Stimulated activated CD8-positive, alpha-beta memory T cell treated with anti-CD3 and anti-CD28 coated beads, Interleukin-7, amount 100 ng/mL, for 24 hours (primary cell): ENCODE measurements around the gene ALX3.
"Not testable (repeated sequence)": the region's sequence is repeated elsewhere in the genome, so short reads cannot be mapped to it uniquely, and the experiment has no call there.

Experiments
- DNase-seq: peaks from one replicate; pipeline ENCODE4 v3.0.0-alpha.2; 2020; ENCODE audit warnings: low read depth

ALX3 gene

DNA sequence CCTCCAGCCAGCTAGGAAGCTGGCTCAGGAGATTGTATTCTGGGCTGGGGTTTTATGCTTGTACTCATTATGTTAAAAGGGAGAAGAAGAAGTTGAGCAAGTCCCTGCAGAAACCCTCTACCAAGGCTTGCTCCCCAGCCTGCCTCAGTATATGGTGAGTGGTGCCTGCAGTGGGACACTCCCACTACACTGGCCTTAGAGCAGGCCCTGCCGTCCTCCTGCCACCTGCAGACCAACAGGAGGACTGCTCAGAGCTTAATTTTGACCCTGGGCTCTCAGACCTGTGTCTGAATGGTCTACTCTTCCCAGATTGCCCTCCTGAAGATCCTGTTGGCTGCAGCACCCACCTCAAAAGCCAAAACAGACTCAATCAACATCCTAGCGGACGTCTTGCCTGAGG, 23.0 kb downstream of the ALX3 start:
- DNase-seq, result no peak

DNA sequence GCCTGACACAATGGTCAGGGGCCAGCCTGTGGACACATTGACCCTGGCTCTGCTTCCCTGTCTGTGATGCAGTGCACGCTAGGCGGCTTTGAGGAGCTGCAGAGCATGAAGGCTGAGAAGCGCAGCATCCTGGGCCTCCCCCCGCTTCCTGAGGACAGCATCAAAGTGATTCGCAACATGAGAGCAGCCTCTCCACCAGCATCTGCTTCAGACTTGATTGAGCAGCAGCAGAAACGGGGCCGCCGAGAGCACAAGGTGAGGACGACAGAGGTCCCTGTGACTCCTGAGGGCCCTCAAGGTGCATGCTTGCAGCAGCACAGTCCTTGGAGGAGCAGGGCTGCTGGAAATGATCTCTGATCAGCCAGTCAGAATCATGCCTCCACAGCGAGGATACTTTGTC, 27.5 kb downstream of the ALX3 start:
- no peak for DNase-seq

GRCh38 chr1:110040548-110040947, 29.9 kb downstream of the ALX3 start:
- DNase-seq, result no peak

GRCh38 chr1:110039641-110040040, 30.8 kb downstream of the ALX3 start:
- no peak for DNase-seq

- no peak for DNase-seq
Measured at GRCh38 chr1:110038271-110038670, 32.2 kb downstream of the ALX3 start.

- DNase-seq, result no peak
Measured at GRCh38 chr1:110035236-110035752, 35.2 kb downstream of the ALX3 start.

DNA sequence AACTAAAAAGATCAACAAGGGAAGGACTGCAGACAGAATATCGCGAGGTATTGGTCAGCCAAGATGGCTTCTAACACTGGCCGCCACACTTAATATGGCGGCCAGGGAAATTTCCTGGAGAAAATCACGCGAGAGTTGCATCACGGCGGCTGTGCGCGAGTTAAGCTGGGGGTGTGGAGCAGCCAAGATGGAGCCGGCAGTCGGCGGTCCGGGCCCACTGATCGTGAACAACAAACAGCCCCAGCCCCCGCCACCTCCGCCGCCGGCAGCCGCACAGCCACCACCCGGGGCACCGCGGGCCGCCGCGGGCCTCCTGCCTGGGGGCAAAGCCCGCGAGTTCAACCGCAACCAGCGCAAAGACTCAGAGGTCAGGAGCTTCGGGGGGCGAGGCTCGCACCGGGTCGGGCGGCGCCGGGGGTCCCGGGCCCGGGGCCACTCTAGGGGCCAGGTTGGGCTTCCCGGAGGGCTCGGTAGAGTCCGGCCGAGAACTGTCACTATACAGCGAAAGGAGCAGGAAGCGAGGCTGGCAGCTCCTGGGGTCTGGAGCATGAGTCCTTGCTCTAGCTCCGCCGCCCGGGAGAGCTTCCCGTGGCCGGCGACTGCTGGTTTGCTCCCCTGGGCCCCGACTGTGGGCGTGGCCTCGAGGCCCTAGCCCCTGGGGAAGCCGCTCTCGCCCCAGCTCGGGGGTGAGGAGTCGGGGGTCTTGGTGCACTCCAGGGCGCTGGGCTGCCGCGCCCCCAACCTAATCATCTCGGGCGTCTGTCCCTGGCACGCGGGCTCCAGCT, 35.8 kb downstream of the ALX3 start, which contains the start of gene STRIP1:
STRIP1 (plus strand) TSS at position 174 of the 785 bp plus-strand sequence; CDS start at position 188, 14 bp downstream.
- DNase-seq, result peak; percentile 80

DNA sequence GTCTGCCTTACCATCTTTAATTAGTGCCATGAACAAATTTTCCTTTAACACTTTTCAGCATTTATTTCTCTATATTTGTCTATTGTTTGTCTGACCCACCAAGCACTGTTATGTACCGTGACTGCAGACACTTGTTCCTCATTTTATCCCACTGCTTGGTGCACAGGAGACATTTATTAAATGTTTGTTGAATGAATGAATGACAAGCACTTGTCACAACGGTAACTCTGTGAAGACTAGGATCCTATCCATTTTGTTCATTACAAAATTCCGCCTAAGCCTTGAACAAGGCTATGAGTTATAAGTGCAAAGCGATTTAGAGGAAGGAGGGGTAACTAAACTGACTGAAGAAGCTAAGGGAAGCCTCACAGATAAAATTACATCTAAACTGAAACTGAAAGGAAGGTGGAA, 36.4 kb downstream of the ALX3 start:
- DNase-seq, result no peak

DNA sequence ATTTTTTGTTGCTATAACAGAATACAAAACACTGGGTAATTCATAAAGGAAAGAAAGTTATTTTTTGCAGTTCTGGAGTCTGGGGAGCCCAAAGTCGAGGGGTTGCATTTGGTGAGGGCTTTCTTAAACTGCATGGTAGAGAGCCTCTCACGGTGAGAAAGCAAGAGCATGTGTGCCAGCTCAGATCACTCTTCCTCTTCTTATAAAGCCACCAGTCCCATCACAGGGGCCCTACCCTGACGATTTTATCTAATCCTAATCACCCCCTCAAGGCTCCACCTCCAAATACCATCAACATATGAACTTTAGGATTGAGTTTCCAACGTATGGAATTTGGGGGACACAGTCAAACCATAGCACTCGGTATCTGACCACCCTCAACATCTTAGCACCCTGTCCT, 37.1 kb downstream of the ALX3 start:
- no peak for DNase-seq

DNA sequence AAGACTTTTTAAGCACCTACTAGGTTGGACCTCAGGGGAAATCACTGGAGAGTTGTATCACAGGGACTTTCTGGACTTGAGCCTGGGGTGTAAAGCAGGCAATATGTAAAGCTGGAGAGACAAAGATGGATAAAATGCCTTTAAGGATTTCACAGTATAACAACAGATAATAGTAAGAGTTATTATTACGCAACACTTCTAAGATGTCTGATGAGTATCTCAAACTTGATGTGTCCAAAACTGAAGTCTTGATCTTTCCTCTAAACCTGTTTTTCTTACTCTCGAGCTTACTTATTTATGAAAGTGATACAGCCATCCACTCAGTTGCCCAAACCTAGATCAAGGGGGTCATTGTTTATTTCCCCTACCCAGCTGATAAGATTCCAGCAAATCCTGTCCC, 38.1 kb downstream of the ALX3 start:
- no peak for DNase-seq

GRCh38 chr1:110030687-110031086, 39.8 kb downstream of the ALX3 start:
- DNase-seq, result not testable (repeated sequence)

DNA sequence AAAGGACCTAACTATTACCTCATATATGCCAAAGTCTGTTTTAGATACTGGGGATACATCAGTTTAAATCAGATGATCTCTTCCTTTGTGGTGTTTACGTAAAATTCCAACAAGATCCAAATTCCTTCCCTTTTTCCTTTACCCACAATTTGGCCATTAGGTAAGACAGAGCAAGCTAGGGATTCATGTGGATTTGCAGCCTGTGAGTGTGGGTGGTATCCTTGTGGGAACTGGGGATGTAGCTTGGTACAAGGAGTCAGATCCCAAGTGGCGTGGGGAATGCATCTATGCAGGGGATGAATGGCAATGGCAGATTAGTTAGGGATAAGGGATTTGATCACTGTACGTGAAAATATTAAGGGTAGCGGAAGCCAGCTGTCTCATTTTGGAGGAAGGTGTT, 45.9 kb downstream of the ALX3 start:
- no peak for DNase-seq

DNA sequence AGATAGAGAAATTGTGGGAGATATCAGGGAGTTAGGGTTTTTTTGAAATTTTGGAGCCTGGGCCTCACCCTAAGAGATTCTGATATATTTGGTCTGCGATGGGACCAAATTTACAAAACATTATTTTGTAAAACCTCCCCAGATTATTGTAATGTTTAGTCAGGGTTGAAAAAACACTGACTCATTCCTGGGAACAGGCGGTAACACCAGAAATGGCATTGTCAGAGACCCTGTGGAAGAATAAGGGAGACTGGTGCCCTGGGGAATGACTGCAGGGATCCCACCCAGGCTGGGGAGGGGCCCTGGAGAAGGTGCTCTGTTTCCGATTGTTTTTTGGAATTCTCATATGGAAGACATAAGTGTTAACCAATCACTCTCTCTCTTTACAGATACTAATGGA, 49.2 kb downstream of the ALX3 start:
- DNase-seq, result no peak

DNA sequence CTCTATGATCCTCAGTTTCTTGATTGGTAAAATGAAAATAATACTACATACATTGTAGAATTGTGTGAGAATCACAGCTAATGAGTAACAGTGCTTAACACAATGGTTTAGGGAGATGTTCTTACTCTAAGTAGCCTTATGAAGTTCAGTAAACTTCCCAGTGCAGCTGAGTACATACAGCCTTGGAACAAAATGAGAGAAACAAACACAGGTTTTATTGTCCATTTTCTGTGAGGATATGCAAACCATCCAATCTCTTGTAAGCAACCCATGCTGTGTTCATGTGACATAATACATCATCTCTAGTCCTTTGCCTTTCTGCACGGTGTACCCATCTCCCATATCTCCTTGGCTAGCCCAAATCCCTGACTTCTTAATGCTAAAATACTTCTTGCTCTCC, 50.7 kb downstream of the ALX3 start:
- no peak for DNase-seq

DNA sequence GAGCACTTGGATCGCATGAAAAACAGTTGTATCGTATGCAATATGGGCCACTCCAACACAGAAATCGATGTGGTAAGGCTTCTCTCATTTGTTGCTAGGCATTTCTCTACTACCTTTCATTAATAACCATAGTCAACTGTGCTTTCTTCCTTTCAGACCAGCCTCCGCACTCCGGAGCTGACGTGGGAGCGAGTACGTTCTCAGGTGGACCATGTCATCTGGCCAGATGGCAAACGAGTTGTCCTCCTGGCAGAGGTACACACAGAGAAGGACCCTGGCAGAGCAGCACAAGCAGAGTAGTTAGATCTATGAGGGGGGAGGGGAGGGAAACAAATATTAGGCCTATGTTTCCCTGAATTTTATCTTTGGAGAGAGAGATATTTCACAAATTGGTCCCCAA, 52.1 kb downstream of the ALX3 start:
- no peak for DNase-seq

GRCh38 chr1:110017792-110018191, 52.7 kb downstream of the ALX3 start:
- DNase-seq, result no peak

- no peak for DNase-seq
Measured at GRCh38 chr1:110012100-110012780, 58.2 kb downstream of the ALX3 start.

DNA sequence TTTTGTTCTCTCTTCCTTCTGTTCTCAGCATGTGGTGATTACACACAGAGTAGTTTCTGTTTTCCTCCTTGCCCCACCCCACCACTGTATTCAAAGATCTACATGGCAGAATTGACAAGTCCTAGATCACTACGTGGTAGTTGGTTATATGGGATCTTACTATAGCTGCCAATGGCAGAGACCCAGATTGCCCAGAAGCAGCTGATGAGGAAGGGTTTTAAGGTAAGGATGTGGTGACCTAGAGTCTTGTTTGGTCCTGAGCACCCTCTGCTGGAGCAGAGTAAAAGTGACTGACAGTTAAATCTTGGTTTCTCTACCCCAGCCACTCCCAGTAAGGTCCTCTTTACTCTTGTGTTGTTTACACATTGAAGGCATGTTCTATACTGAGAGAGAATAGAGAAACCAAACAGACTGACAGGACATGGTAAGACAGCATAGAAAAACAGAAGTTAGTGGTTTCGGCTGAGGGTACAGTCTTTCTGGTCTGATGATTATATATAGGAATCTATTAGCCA, 58.9 kb downstream of the ALX3 start:
- DNase-seq, result no peak
